ENCODE measurements around the gene PCDHB12.
"Not testable (repeated sequence)": the region's sequence is repeated elsewhere in the genome, so short reads cannot be mapped to it uniquely, and the experiment has no call there.

Gene PCDHB12

DNA sequence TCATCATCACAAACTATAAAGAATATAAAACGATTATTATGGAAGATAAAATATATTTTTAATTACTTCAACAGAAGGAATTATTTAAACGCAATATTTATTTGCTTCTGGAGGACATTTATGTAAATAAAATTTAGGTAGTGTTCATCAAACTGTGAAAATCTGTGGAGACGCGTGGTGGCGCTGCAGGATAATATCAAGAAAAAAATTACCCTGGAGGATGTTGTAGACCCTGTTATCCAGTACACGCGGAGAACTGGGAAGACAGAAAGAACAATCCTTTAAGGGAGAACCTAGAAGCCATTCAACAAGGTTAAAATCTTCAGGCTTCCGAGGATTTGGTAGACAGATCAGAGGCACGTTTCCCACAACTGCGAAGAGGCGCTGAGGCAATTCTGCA is at the start of gene PCDHB12:
TSS of gene PCDHB12 (plus strand) at position 242 of the 400 bp plus-strand sequence. CDS start 189 bp downstream, outside the sequence.
- no peak for DNase-seq

GRCh38 chr5:141172381-141173204 is 35.9 kb upstream of the PCDHB12 start, which contains the start of gene PCDHB7:
Gene PCDHB7 (plus strand): TSS chr5:141172644. CDS start chr5:141172836, 192 bp downstream.
- no peak for DNase-seq

- not testable (repeated sequence) for DNase-seq
Observed at GRCh38 chr5:141174291-141175104, 34.0 kb upstream of the PCDHB12 start.

DNA sequence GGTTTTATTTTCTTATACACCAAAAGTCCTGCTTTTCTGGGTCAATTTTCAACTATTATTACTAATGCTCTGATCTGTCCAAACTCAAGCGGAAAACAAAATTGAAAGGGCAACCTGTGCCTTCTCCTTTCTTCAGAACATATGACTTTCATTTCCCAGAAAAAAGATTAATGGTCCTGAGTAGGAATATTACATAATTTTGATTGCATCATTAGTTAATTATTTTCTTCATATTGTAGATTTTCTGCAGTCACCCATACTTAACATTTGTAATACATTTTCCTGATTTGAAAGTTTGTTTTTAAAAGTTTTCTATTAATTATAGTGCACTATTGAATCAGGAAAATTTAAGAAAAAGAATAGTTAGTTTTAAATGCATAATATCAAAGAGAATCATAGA is 32.6 kb upstream of the PCDHB12 start:
- DNase-seq, result no peak

GRCh38 chr5:141177577-141178191 is 30.8 kb upstream of the PCDHB12 start, which contains the start of gene PCDHB8:
Gene PCDHB8 (plus strand): TSS chr5:141177790. CDS start chr5:141178035, 245 bp downstream.
- DNase-seq, result not testable (repeated sequence)

DNA sequence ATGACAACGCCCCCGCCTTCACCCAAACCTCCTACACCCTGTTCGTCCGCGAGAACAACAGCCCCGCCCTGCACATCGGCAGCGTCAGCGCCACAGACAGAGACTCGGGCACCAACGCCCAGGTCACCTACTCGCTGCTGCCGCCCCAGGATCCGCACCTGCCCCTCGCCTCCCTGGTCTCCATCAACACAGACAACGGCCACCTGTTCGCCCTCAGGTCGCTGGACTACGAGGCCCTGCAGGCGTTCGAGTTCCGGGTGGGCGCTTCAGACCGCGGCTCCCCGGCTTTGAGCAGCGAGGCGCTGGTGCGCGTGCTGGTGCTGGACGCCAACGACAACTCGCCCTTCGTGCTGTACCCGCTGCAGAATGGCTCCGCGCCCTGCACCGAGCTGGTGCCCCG is 29.1 kb upstream of the PCDHB12 start:
- DNase-seq, result not testable (repeated sequence)

- not testable (repeated sequence) for DNase-seq
Observed at GRCh38 chr5:141179876-141180275, 28.6 kb upstream of the PCDHB12 start.

DNA sequence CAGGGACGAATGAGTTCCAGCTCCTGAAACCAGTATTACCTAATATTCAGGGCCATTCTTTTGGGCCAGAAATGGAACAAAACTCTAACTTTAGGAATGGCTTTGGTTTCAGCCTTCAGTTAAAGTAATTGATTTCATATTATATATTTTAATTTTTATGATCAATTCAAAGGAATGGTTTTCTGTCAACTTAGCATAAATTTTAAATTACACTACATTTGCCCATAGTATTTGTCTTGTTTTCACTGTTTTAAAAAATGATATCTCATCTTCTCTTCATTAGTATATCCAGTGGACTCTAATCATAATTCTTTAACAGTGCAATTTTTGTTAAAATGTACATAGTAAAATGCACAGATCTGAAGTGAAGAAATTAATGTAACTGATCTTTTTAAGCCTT is 28.2 kb upstream of the PCDHB12 start:
- no peak for DNase-seq

GRCh38 chr5:141182248-141182647 is 26.3 kb upstream of the PCDHB12 start, which contains the start of gene PCDHB16:
Gene PCDHB16 (plus strand): TSS chr5:141182387. CDS start chr5:141182560, 173 bp downstream.
- no peak for DNase-seq

DNA sequence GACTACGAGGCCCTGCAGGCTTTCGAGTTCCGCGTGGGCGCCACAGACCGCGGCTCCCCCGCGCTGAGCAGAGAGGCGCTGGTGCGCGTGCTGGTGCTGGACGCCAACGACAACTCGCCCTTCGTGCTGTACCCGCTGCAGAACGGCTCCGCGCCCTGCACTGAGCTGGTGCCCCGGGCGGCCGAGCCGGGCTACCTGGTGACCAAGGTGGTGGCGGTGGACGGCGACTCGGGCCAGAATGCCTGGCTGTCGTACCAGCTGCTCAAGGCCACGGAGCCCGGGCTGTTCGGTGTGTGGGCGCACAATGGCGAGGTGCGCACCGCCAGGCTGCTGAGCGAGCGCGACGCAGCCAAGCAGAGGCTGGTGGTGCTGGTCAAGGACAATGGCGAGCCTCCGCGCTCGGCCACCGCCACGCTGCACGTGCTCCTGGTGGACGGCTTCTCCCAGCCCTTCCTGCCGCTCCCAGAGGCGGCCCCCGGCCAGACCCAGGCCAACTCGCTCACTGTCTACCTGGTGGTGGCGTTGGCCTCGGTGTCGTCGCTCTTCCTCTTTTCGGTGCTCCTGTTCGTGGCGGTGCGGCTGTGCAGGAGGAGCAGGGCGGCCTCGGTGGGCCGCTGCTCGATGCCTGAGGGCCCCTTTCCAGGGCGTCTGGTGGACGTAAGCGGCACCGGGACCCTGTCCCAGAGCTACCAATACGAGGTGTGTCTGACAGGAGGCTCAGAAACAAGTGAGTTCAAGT is 24.2 kb upstream of the PCDHB12 start:
- not testable (repeated sequence) for DNase-seq

- peak; percentile 6 to 22 for DNase-seq
Observed at GRCh38 chr5:141186897-141187512, 21.5 kb upstream of the PCDHB12 start, which contains the start of gene PCDHB9. Gene PCDHB9 (plus strand): TSS chr5:141187161. CDS start chr5:141187319, 158 bp downstream.

GRCh38 chr5:141188682-141189081 is 19.8 kb upstream of the PCDHB12 start:
- not testable (repeated sequence) for DNase-seq

DNA sequence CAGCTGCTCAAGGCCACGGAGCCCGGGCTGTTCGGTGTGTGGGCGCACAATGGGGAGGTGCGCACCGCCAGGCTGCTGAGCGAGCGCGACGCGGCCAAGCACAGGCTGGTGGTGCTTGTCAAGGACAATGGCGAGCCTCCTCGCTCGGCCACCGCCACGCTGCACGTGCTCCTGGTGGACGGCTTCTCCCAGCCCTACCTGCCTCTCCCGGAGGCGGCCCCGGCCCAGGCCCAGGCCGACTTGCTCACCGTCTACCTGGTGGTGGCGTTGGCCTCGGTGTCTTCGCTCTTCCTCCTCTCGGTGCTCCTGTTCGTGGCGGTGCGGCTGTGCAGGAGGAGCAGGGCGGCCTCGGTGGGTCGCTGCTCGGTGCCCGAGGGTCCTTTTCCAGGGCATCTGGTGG is 19.4 kb upstream of the PCDHB12 start:
- not testable (repeated sequence) for DNase-seq

GRCh38 chr5:141192110-141192725 is 16.3 kb upstream of the PCDHB12 start, which contains the start of gene PCDHB10:
Gene PCDHB10 (plus strand): TSS chr5:141192353. CDS start chr5:141192553, 200 bp downstream.
- peak; percentile 8 to 16 for DNase-seq

- DNase-seq, result not testable (repeated sequence)
Observed at GRCh38 chr5:141194332-141194731, 14.2 kb upstream of the PCDHB12 start.

GRCh38 chr5:141196363-141196762 is 12.2 kb upstream of the PCDHB12 start:
- DNase-seq, result no peak

- DNase-seq, result peak; percentile 38 to 78
Observed at GRCh38 chr5:141199359-141200235, 8.9 kb upstream of the PCDHB12 start, which contains the start of gene PCDHB11. Gene PCDHB11 (plus strand): TSS chr5:141199627. CDS start chr5:141199775, 148 bp downstream.

DNA sequence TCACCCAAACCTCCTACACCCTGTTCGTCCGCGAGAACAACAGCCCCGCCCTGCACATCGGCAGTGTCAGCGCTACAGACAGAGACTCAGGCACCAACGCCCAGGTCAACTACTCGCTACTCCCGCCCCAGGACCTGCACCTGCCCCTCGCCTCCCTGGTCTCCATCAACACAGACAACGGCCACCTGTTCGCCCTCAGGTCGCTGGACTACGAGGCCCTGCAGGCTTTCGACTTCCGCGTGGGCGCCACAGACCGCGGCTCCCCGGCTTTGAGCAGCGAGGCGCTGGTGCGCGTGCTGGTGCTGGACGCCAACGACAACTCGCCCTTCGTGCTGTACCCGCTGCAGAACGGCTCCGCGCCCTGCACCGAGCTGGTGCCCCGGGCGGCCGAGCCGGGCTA is 7.4 kb upstream of the PCDHB12 start:
- DNase-seq, result not testable (repeated sequence)

DNA sequence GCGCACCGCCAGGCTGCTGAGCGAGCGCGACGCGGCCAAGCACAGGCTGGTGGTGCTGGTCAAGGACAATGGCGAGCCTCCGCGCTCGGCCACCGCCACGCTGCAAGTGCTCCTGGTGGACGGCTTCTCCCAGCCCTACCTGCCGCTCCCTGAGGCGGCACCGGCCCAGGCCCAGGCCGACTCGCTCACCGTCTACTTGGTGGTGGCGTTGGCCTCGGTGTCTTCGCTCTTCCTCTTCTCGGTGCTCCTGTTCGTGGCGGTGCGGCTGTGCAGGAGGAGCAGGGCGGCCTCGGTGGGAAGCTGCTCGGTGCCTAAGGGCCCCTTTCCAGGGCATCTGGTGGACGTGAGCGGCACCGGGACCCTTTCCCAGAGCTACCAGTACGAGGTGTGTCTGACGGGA is 6.9 kb upstream of the PCDHB12 start:
- not testable (repeated sequence) for DNase-seq

DNA sequence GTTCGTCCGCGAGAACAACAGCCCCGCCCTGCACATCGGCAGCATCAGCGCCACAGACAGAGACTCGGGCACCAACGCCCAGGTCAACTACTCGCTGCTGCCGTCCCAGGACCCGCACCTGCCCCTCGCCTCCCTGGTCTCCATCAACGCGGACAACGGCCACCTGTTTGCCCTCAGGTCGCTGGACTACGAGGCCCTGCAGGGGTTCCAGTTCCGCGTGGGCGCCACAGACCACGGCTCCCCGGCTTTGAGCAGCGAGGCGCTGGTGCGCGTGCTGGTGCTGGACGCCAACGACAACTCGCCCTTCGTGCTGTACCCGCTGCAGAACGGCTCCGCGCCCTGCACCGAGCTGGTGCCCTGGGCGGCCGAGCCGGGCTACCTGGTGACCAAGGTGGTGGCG is 1.8 kb downstream of the PCDHB12 start:
- not testable (repeated sequence) for DNase-seq
